C1 segment of cervical spinal cord (tissue), 14 donors: Measurements from ENCODE around the gene LGALS1.
A peak's percentile ranks its signal among the peaks of the same experiment; 100 is the strongest.

ENCODE experiments used
- DNase-seq, 14 donors: peaks; one replicate each; lab custom pipeline; 2025; lab: John Stamatoyannopoulos, UW

The LGALS1 gene

DNA sequence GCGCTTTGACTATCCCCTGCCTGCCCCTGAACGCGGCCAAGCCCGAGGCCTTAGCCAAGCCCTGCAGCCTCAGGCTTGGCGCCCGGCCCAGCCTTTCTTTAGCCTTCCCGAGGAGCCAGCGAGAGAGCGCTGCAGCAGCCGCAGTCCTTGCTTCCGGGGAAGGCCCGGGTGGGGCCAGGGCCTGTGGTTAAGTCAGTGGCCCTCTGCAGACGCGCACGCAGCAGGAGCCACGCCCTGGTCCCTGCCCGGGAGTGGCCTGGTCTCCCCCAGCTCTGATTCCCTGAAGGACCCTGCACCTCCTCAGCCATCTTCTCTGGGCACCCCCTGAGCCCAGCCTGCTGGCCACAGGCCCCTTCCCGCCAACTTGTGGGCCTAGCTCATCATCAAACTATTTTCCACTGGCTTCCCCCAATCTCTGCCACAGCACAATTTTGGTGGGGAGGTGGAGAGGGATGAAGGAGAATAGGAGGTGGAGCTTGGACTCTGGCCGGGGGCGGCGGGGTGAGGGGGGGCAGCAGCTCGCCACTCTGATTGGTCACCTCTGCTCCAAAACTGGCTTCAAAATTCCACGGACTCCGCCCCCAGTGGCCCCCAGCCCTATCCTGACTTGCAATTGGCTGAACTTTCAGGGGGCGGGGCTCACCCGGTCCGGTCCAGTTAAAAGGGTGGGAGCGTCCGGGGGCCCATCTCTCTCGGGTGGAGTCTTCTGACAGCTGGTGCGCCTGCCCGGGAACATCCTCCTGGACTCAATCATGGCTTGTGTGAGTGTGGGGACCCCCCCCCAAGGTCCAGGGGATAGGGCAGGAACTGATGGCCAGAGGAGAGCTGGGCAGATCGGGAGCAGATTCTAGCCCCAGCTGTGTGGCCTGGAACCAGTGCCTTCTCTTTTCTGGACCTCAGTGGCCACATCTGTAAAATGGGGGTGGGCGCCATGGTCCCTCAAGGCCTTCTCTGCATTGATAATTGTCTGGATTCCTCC, at the start of gene LGALS1:
Gene LGALS1, plus strand, starts transcription at position 686 of the 979 bp plus-strand sequence. Its CDS starts 67 bp downstream, at position 753.
- peak; percentile 44 to 88 (median 84) for DNase-seq

DNA sequence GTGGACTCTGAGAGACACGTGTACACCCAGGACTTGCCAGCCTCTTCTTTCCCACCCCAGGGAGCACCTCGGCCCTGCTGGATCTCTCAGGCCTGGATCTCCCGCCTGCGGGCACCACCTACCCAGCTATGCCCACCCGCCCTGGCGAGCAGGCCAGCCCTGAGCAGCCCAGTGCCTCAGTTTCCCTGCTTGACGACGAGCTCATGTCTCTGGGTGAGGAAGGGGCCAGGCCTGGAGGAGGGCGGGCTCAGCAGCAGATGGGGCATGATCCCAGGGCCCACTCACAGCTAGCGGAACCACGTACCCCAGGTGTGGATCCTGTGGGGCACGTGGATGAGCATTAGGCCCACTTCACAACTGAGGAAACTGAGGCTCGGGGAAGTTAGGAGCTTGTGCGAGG, 49.7 kb upstream of the LGALS1 start:
- DNase-seq, result no peak

DNA sequence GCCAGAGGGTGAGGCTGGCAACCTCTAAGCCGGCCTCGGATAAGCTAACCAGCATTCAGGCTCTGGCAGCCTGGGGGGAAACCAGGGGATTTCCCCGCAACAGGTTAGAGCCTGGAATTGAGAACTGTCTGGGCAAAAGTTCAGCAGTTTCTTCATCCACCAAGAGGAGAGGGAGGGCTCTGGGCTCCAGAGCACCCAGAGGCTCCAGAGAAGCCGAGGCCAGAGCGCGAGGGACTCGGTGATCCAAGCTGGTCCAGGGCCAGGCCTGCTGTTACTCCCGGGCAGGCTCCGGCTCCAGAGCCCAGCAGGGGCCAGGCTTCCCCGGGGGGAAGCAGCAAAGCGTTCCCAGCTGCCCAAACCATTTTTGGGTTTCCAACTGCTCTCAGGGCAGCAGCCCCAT, 49.3 kb upstream of the LGALS1 start:
- peak in 5 of 14 donors; percentile 12 to 65 (median 20) for DNase-seq

GRCh38 chr22:37626556-37627075, 48.8 kb upstream of the LGALS1 start:
- no peak for DNase-seq

- no peak for DNase-seq
Measured at GRCh38 chr22:37627121-37627520, 48.3 kb upstream of the LGALS1 start.

DNA sequence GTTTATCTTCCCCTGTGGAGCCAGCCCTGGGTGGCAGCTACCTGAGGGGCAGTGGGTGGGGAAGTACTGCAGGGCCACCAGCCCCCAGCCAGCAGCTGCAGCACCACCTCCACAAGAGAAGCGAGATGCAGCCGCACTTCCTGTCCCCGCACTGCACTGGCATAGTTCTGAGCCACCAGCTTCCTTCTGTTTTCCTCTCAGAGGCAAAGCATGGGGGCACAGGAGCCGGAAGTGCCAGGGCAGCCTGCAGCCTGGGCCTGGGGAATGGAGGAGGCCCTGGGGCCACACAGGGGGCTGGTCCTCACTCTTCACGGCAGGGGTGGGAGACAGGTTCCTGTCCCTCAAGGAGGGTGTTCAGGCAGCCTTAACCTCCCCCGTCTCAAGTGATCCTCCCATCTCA, 47.9 kb upstream of the LGALS1 start:
- no peak for DNase-seq

GRCh38 chr22:37628830-37629229, 46.6 kb upstream of the LGALS1 start:
- no peak for DNase-seq

DNA sequence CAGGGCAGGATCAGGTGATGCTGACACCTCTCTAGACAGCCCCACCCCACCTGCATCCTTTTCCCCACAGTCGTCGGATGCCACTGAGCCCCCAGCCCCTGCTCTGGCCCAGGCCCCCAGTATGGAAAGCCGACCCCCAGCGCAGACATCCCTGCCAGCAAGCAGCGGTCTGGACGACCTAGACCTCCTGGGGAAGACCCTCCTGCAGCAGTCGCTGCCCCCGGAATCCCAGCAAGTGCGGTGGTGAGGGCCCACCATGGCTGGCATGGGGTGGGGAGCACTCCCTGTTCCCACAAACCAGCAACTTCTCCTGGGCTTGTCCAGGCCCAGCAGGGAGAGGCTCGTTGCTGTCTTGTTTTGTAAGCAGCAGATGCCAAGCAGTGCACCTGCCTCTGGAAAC, 45.5 kb upstream of the LGALS1 start:
- no peak for DNase-seq

DNA sequence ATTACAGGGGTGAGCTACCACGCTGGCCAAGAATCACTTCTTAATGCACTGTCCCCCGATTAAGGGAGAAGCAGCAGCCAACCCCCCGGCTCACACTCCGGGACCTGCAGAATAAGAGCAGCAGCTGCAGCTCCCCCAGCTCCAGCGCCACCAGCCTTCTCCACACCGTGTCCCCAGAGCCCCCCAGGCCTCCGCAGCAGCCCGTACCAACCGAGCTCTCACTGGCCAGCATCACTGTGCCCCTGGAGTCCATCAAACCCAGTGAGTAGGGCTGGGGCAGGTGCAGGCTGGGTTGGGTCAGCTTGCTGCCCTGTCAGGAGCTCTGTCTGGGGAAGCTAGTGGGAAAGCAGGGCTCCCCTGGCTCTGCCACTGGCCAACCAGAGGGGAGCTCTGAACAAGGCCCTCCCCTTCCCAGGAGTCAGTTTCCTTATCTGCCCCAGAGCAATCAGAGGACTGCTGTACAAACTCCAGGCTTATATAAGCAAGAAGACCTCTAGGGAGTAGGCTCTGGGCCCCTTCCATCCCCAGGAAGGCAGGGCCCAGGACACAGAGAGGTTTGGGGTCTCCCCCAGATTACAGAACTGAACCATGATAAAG, 44.5 kb upstream of the LGALS1 start:
- DNase-seq, result no peak

DNA sequence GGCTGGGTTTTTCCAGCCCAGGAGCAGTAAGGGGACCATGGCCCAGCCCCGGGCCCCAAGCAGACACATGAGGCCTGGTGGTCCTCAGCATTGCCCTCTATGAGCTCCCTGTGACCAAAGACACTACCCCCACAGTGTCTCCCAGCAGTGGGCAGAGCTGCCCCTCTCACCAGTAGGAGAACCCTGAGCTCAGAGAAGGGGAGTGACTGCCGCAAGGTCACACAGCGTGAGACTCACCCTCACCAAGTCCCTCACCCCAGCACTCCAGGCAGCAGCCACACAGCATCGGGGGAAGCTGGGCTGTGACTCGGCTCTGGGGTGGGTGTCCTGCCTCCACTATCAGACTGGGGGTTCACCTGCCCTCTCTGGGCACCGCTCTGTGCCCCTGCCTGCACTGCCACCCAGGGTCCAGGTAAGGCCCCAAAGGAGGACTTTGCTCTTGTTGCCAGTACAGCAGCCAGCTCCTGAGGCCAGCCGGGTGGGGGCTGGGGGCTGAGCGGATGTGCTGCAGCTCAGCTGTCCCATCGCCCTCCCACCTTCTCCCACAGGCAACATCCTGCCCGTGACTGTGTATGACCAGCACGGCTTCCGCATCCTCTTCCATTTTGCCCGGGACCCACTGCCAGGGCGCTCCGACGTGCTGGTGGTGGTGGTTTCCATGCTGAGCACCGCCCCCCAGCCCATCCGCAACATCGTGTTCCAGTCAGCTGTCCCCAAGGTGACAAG, 43.8 kb upstream of the LGALS1 start:
- no peak for DNase-seq

GRCh38 chr22:37632174-37633088, 43.0 kb upstream of the LGALS1 start:
- DNase-seq, result peak in 1 of 14 donors; percentile 82

DNA sequence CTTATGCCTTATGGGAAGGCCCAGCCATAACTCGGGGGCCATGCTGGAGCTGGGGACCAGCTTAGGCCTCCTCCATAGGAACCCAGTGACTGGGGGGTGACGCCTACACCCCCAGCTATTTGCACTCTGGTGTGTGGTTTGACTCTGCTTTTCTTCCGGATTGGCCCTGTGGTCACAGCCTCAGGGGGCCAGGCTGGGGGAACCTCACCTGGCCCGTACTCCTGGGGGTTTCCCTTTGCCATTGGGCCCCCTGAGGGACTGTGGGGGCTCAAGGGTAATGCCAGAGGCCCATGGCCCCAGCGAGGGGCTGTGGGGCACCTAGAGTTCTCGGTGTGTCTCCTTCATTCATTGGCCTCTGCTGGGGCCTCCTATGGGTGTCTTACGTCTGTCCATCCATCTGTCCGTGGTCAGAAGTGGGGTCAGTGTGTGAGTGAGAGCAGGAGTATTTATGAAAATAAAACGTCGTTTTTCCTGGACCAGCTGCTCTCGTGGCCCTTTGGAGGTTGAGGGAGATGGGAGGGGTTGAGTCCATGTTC, 42.3 kb upstream of the LGALS1 start:
- no peak for DNase-seq

DNA sequence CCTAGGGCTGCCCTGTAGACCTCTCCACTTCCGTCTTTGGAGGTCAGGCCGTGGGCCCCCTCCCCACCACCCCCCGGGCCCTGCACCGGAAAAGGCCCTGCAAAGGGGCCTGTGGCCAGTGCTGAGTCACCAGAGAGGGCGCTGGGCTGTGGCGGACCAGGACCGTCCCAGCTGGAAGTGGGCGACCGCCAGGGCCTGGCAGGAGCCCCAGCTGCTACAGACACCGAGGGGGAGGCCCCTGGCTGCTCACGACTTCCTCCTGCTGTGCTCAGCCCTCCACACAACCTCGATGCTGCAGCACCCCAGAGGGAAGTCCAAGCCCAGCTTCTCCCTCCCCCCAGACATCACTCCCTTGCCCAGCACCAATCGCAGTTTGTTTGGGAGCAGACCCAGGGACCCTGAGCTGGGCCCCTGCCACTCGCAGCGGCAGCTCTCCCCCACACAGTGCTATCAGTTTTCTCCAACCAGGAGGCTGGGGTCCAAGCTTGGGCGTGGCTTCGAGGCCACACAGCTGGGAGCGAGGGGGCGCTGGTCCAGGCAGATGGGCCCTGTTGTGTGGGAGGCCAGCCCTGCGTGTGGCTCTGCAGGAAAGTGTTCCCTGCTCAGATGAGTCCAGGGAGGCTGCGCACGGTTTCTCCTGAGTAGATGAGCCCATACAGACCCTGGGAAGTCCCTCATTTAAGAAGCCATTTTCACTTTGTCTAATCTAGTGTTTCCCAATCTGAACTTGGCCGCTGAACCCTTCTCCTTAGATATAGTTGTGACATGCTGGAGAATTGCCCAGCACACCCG, 41.6 kb upstream of the LGALS1 start:
- peak in 13 of 14 donors; percentile 31 to 86 (median 72) for DNase-seq

DNA sequence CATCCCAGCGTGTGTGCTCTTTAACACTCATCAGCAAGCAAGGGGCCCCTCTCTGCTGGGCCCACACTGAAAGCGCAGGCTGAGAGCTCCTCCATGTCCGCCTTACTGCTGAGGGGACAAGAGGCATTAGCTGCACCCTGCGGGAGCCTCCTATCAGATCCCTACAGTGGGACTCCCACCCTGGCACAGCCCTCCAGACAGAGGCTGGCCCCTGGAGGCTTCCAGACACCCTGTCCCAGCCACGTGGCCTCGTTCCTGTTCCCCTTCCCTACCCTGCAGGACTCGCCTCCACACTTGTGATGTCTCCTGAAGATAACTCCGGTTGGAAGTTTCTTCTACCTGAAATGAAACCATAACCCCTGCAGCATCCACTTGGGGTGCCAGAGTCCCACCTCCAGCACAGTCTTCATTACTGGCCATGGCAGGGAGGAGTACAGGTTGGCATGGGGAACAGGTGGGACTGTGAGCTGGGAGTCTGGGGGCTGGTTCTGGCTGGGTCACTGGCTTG, 41.0 kb upstream of the LGALS1 start:
- DNase-seq, result no peak

- DNase-seq, result no peak
Measured at GRCh38 chr22:37635157-37635556, 40.3 kb upstream of the LGALS1 start.

- peak in 3 of 14 donors; percentile 12 to 25 (median 17) for DNase-seq
Measured at GRCh38 chr22:37636186-37636948, 39.1 kb upstream of the LGALS1 start.

GRCh38 chr22:37636949-37637273, 38.5 kb upstream of the LGALS1 start:
- no peak for DNase-seq

DNA sequence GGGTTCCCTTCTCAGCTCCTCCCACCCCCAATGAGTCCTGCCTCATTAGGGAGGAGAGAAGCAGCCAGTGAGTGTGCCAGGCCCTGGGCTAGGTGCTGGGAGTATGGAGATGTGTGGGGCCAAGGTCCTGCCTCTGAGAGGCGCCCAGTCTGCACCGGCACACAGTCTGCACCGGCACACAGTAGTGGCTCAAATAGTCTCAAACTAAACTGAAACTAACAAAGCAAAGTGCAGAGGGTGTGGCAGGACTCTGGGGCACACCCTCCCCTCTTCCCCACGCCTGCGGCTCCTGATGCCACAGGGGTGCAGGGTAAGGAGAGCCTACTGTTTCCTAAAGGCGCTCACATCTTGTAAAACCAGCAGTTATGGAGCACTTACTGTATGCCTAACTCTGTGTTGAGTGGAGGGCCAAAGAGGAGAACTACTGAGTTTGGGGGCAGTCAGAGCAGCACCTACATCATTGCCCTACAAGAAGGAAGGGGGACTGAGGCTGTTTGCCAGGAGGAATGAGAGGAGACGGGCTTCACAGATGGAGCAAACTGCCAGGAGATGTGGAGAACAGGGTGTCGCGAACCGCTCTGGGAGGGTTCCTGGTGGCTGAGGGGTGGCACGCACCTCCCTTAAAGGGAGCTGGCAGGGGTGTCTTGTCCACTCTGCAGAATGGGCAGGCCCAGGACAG, 36.9 kb upstream of the LGALS1 start:
- no peak for DNase-seq
